Forelimb muscle (tissue), 1 donor: Measurements from ENCODE around the gene LMNTD1. TPM values are rescaled to one million over a fixed set of nuclear protein-coding genes. Genes with fewer than 3 reads are reported as not detected.
"Not testable (repeated sequence)": the region's sequence is repeated elsewhere in the genome, so short reads cannot be mapped to it uniquely, and the experiment has no call there.

Experiments used
- DNase-seq: peaks from one replicate; pipeline ENCODE4 v3.0.0-alpha.2; 2013; ENCODE audit warnings: low read depth
- polyA plus RNA-seq: library from polyadenylated mRNA; unstranded; fragments of 120-200 nt; gene quantifications from one replicate; pipeline ENCODE4 v1.2.1, GENCODE V29; 2013; ENCODE audit not compliant: insufficient read length

LMNTD1 gene
- polyA plus RNA-seq = 0.16 TPM

- DNase-seq = no peak
These were observed at the start of gene LMNTD1 for GRCh38 chr12:25553098-25553497. LMNTD1 (minus strand) TSS chr12:25553283; CDS start chr12:25552959, 324 bp downstream.

GRCh38 chr12:25598956-25599355 is 45.9 kb upstream of the LMNTD1 start:
- no peak for DNase-seq

- DNase-seq = not testable (repeated sequence)
These were observed 42.4 kb upstream of the LMNTD1 start for GRCh38 chr12:25595496-25595895.

GRCh38 chr12:25594376-25594775 is 41.3 kb upstream of the LMNTD1 start:
- DNase-seq = no peak

GRCh38 chr12:25592725-25593495 is 39.8 kb upstream of the LMNTD1 start:
- no peak for DNase-seq

- no peak for DNase-seq
These were observed 38.1 kb upstream of the LMNTD1 start for GRCh38 chr12:25591144-25591543.

GRCh38 chr12:25590011-25590721 is 37.1 kb upstream of the LMNTD1 start:
- no peak for DNase-seq

- DNase-seq = no peak
These were observed 34.3 kb upstream of the LMNTD1 start for GRCh38 chr12:25587346-25587745.

GRCh38 chr12:25585662-25586061 is 32.6 kb upstream of the LMNTD1 start:
- DNase-seq = no peak

GRCh38 chr12:25585021-25585523 is 32.0 kb upstream of the LMNTD1 start:
- peak; percentile 65 for DNase-seq

- no peak for DNase-seq
These were observed 31.5 kb upstream of the LMNTD1 start for GRCh38 chr12:25584596-25584995.

GRCh38 chr12:25583545-25583944 is 30.5 kb upstream of the LMNTD1 start:
- peak; percentile 34 for DNase-seq

- DNase-seq = no peak
These were observed 28.0 kb upstream of the LMNTD1 start for GRCh38 chr12:25581067-25581466.

- no peak for DNase-seq
These were observed 25.5 kb upstream of the LMNTD1 start for GRCh38 chr12:25578411-25579143.

- no peak for DNase-seq
These were observed 21.7 kb upstream of the LMNTD1 start for GRCh38 chr12:25574761-25575160.

GRCh38 chr12:25573346-25573745 is 20.3 kb upstream of the LMNTD1 start:
- DNase-seq = no peak

GRCh38 chr12:25570418-25570817 is 17.3 kb upstream of the LMNTD1 start:
- DNase-seq = no peak

- no peak for DNase-seq
These were observed 13.3 kb upstream of the LMNTD1 start for GRCh38 chr12:25566202-25566949.

- no peak for DNase-seq
These were observed 5.5 kb upstream of the LMNTD1 start for GRCh38 chr12:25558586-25558985.

- no peak for DNase-seq
These were observed 4.8 kb upstream of the LMNTD1 start for GRCh38 chr12:25557830-25558436.

GRCh38 chr12:25556153-25556552 is 3.1 kb upstream of the LMNTD1 start:
- no peak for DNase-seq
